ENCODE data around the gene MAP3K15. TPM values are rescaled to one million over a fixed set of nuclear protein-coding genes. Genes with fewer than 3 reads are reported as not detected.
"Not testable (repeated sequence)": the region's sequence is repeated elsewhere in the genome, so short reads cannot be mapped to it uniquely, and the experiment has no call there.

Gene MAP3K15
- total RNA-seq, 1 experiment from 2014 or later: 1.2 TPM

DNA sequence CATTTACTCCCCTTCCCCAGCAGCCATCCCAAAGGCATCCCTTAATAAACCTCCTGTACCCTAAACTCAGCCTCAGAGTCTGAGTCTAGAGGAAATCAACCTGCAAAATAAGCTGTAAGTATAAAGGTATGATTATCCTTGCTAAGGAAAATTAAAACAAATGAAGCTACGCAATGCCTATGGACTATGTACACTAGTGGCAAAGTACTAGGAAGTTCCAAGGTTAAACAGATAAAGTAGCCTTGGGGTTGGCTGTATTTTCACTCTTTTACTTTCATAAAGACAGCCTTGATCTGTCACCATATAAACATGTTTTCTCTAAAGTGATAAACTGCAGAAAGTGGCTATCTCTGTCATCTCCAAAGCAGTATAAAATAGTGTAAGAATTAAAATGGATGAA is 35.9 kb downstream of the MAP3K15 start:
- no peak overlapping the region for H2BK15ac ChIP-seq (ENCODE audit: low read depth, low read length)
- no peak overlapping the region for H2AK5ac ChIP-seq (ENCODE audit: insufficient read length, low read length)
- no peak overlapping the region for H2BK120ac ChIP-seq (ENCODE audit: low read depth, low read length, poor library complexity, severe bottlenecking)
- H3K14ac ChIP-seq (ENCODE audit: insufficient read depth, low read length): no peak overlapping the region
- no peaks in the 10 kb centered on the region for H3K4me1 ChIP-seq (ENCODE audit: insufficient read depth, low read length)
- H4K5ac ChIP-seq (ENCODE audit: insufficient read length, low read depth, low read length): no peak overlapping the region
- H3K18ac ChIP-seq (ENCODE audit: insufficient read length, low read depth, low read length): no peak overlapping the region
- H2BK12ac ChIP-seq (ENCODE audit: insufficient read length, low read depth, low read length): no peak overlapping the region
- Mint-ChIP-seq H3K27me3 (ENCODE audit: low read depth) (peaks cover 3% of the 10 kb centered on the region), H3K36me3 (ENCODE audit: insufficient read depth in 1 of 3, low read depth in 3 of 3) (peaks cover 2 to 7% (median 5%) of the 10 kb centered on the region in 3 experiments), H3K9me3 (peaks cover 68 to 80% of the 10 kb centered on the region in 2 experiments), H3K4me3 (no peak overlapping the region), H3K27ac (no peak overlapping the region), H3K4me1 (no peaks in the 10 kb centered on the region)
- H3K23me2 ChIP-seq (ENCODE audit: insufficient read length, low read depth, low read length, poor library complexity, severe bottlenecking): no peaks in the 10 kb centered on the region
- no peak overlapping the region for H3K56ac ChIP-seq (ENCODE audit: insufficient read length, low read depth, low read length)
- H3K4me2 ChIP-seq (ENCODE audit: insufficient read depth, insufficient read length, low read length): no peak overlapping the region
- no CpG with 5 or more reads among the region's 1 CpG for WGBS (ENCODE audit: extremely low coverage, insufficient read length, low lambda C conversion rate)
- no peak overlapping the region for H2BK20ac ChIP-seq (ENCODE audit: low read depth, low read length, poor library complexity, severe bottlenecking)
- H3K9ac ChIP-seq (ENCODE audit: extremely low read depth, insufficient read length, low read length): no peak overlapping the region
- H4K8ac ChIP-seq (replicated peaks; ENCODE audit: insufficient read length, low read depth, low read length): no peak overlapping the region
- no peaks in the 10 kb centered on the region for H3K27me3 ChIP-seq (ENCODE audit: insufficient read depth, low read length)
- H2AFZ ChIP-seq (ENCODE audit: low read length): no peak overlapping the region
- H4K91ac ChIP-seq (ENCODE audit: insufficient read length, low read depth, low read length): no peak overlapping the region
- no peak for DNase-seq
- no peak overlapping the region for H3K23ac ChIP-seq (ENCODE audit: insufficient read length, low read depth, low read length)
- TF ChIP-seq, protein P1, sequence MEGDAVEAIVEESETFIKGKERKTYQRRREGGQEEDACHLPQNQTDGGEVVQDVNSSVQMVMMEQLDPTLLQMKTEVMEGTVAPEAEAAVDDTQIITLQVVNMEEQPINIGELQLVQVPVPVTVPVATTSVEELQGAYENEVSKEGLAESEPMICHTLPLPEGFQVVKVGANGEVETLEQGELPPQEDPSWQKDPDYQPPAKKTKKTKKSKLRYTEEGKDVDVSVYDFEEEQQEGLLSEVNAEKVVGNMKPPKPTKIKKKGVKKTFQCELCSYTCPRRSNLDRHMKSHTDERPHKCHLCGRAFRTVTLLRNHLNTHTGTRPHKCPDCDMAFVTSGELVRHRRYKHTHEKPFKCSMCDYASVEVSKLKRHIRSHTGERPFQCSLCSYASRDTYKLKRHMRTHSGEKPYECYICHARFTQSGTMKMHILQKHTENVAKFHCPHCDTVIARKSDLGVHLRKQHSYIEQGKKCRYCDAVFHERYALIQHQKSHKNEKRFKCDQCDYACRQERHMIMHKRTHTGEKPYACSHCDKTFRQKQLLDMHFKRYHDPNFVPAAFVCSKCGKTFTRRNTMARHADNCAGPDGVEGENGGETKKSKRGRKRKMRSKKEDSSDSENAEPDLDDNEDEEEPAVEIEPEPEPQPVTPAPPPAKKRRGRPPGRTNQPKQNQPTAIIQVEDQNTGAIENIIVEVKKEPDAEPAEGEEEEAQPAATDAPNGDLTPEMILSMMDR (conservative IDR thresholded peaks at IDR 0.05): no peak
- no peak overlapping the region for H2BK5ac ChIP-seq (ENCODE audit: insufficient read length, low read length)
- H3K79me1 ChIP-seq (ENCODE audit: insufficient read depth, low read depth, low read length, poor library complexity, severe bottlenecking): no peaks in the 10 kb centered on the region
- no peaks in the 10 kb centered on the region for H3K79me2 ChIP-seq (ENCODE audit: insufficient read depth, low read length)
- peaks cover 35% of the 10 kb centered on the region for H3K9me3 ChIP-seq (ENCODE audit: control insufficient read depth, low read depth, low read length)
- H3T11ph ChIP-seq (ENCODE audit: low read length): no peak overlapping the region
- no peak overlapping the region for H3K27ac ChIP-seq (ENCODE audit: insufficient read length, low read depth, low read length)
- no peak overlapping the region for H3K4ac ChIP-seq (ENCODE audit: low read depth, low read length)
- H4K20me1 ChIP-seq (ENCODE audit: control insufficient read depth, insufficient read depth, insufficient read length): no peaks in the 10 kb centered on the region

DNA sequence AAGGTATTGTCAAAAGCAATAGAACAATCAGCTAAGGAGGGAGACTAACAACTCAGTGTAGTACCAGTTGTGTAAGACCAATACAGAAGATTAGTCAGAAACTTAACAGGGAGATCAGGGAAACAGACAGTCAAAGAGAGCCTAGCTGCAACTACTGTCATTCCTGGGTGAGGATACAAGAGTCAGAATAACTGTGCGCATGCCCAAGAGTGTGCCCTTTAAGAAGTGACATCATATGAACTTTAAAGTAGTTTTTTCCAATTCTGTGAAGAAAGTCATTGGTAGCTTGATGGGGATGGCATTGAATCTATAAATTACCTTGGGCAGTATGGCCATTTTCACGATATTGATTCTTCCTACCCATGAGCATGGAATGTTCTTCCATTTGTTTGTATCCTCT is 46.9 kb downstream of the MAP3K15 start:
- not testable (repeated sequence) for H3K4ac ChIP-seq (ENCODE audit: low read depth, low read length); DNase-seq; H3K9ac ChIP-seq (ENCODE audit: extremely low read depth, insufficient read length, low read length); H4K20me1 ChIP-seq (ENCODE audit: control insufficient read depth, insufficient read depth, insufficient read length); H3K27ac Mint-ChIP-seq; H3K4me2 ChIP-seq (ENCODE audit: insufficient read depth, insufficient read length, low read length); H3K27me3 Mint-ChIP-seq (ENCODE audit: low read depth); H2BK120ac ChIP-seq (ENCODE audit: low read depth, low read length, poor library complexity, severe bottlenecking); H3K27me3 ChIP-seq (ENCODE audit: insufficient read depth, low read length); H4K91ac ChIP-seq (ENCODE audit: insufficient read length, low read depth, low read length); H3K4me3 Mint-ChIP-seq; H3K79me1 ChIP-seq (ENCODE audit: insufficient read depth, low read depth, low read length, poor library complexity, severe bottlenecking); H3K36me3 Mint-ChIP-seq (ENCODE audit: insufficient read depth in 1 of 3, low read depth in 3 of 3); H3K18ac ChIP-seq (ENCODE audit: insufficient read length, low read depth, low read length); H4K5ac ChIP-seq (ENCODE audit: insufficient read length, low read depth, low read length); H3K4me1 Mint-ChIP-seq; H3K27ac ChIP-seq (ENCODE audit: insufficient read length, low read depth, low read length); H3T11ph ChIP-seq (ENCODE audit: low read length); H3K4me1 ChIP-seq (ENCODE audit: insufficient read depth, low read length); H4K8ac ChIP-seq (replicated peaks; ENCODE audit: insufficient read length, low read depth, low read length); H2BK20ac ChIP-seq (ENCODE audit: low read depth, low read length, poor library complexity, severe bottlenecking); H2BK15ac ChIP-seq (ENCODE audit: low read depth, low read length); H3K14ac ChIP-seq (ENCODE audit: insufficient read depth, low read length); H3K79me2 ChIP-seq (ENCODE audit: insufficient read depth, low read length); H2AFZ ChIP-seq (ENCODE audit: low read length); H3K23ac ChIP-seq (ENCODE audit: insufficient read length, low read depth, low read length); H3K56ac ChIP-seq (ENCODE audit: insufficient read length, low read depth, low read length); H2BK5ac ChIP-seq (ENCODE audit: insufficient read length, low read length); H3K23me2 ChIP-seq (ENCODE audit: insufficient read length, low read depth, low read length, poor library complexity, severe bottlenecking); H2BK12ac ChIP-seq (ENCODE audit: insufficient read length, low read depth, low read length); H2AK5ac ChIP-seq (ENCODE audit: insufficient read length, low read length)
- no CpG with 5 or more reads among the region's 2 CpGs for WGBS (ENCODE audit: extremely low coverage, insufficient read length, low lambda C conversion rate)
- peaks cover 26% of the 10 kb centered on the region for H3K9me3 ChIP-seq (ENCODE audit: control insufficient read depth, low read depth, low read length)
- peaks cover 67 to 72% of the 10 kb centered on the region in 2 experiments for H3K9me3 Mint-ChIP-seq
